HG03442 (cell line): ENCODE results near the gene FARS2.

Experiments used
- ATAC-seq: cut with Tn5 transposase; IDR thresholded peaks from one replicate; pipeline ENCODE4 v1.9.1; 2021; ENCODE audit warnings: mild to moderate bottlenecking, moderate library complexity; ENCODE audit not compliant: unreplicated experiment

Gene FARS2

DNA sequence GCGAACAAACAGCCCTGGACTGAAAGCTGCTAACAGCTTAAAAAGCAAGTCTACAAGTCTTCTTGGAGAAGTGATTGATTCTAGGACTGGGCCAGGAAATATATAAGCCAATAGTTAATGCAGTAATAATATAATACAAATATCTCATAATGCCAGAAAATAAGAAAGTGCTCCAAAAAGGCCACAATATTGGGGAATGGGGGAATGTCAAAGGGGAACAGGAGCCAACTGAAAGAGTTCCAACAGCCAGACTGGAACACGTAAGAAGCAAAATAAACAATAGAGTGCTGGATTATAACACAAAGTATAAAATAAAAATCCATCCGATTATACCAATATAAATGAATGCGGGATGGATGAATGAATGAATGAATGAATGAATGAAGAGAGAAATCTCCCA lies 449.6 kb downstream of the FARS2 start:
- no peak for ATAC-seq

DNA sequence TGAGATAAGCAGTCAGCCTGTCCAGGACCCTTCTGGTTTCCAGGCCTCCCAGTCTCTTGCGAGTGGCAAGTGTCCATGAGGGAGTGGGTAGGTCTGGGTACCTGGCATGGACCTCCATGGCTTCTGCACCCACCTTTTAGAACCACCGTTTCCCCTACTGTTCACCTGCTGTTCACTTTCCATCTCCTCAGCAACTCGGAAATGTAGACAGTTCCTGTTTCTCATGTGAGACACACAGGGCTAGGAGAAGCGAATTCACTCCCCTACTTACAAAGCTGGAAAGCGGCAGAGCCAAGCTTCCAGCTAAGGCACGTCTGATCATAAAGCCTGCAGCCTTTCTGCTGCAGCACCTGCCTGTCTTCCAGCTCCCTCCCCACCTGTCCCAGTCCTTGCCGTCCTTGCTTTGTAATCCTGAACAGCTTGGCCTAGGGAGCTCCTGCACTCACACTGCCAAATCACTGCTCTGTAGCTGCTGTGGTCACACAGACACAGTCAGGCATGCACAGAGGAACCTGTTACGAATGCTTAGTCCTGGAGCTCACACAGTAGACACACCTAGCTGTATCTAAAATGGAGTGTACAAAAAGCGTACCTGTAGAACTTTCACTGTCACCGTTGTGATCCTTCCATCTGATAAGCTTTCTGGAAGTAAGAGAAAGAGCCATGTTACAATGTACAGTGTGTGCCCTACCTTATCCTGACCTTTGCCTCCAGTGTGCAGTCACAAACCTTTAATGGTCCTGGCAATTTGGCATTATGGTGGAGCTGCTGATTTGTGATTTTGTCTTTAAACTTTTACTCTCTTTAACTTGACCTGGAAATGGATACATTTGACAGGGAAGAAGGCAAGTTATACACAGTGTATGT lies 451.3 kb downstream of the FARS2 start:
- no peak for ATAC-seq

DNA sequence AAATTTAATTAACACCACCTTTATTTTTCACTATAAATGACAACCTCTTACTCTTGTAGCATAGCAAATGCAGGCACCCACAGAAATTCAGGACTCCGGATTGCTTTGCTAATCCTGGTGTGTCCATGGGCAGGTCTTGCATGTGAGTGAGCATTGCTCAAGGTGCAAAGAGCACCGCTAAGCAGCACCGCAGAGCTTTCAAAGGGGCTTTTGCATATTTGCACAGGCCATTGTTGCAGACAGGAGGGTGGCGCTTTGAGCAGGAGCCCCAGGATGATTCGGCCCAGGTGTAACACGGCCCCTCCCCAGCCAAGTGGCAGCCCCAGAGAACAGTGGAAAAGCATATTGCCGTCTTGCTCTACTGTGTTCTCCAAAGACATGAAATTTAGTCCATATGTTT lies 452.2 kb downstream of the FARS2 start:
- no peak for ATAC-seq

- ATAC-seq, result no peak
These were observed 457.1 kb downstream of the FARS2 start for GRCh38 chr6:5718231-5718947.

DNA sequence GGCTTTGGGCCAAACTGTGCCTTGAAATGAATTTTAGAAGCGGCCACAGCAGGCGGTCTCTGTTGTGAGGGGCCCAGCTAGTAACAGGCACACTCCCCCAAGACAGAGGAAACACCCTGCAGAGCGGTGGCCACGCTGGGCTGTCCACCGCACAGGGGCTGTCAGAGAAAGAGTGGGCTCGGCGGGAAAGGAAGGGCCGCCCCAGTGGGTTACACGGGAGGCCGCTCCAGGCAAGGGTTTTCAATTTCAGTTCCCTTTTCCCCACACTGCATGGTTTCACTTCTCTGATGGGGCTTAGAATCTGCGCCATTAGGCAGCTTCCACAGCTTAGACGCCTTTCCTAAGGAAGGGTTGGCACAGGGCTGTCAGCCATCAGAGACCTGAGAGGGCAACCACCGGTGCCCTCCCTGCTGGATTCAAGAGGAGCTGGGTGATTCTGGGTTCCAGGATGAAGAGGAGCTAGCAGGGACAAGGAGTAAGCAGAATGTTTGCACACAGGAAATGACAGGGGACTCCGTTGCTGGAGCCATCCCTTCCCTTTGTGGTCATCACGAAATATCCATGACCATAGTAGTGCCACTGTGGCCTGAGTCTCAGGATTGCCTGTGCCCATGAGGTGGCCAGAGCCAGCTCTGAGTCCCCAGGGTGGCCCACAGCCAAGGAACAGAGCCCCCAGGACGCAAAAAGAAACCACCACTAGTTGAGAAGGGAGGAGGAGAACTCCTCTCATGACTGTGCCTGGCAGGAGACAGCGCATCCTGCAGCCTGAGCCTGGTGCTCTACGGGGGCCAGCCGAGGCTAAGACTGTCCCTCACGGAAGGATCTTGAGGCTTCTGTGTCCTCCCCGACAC lies 462.8 kb downstream of the FARS2 start:
- peak; percentile 94 for ATAC-seq

- ATAC-seq, result no peak
These were observed 463.6 kb downstream of the FARS2 start for GRCh38 chr6:5724911-5725310.

DNA sequence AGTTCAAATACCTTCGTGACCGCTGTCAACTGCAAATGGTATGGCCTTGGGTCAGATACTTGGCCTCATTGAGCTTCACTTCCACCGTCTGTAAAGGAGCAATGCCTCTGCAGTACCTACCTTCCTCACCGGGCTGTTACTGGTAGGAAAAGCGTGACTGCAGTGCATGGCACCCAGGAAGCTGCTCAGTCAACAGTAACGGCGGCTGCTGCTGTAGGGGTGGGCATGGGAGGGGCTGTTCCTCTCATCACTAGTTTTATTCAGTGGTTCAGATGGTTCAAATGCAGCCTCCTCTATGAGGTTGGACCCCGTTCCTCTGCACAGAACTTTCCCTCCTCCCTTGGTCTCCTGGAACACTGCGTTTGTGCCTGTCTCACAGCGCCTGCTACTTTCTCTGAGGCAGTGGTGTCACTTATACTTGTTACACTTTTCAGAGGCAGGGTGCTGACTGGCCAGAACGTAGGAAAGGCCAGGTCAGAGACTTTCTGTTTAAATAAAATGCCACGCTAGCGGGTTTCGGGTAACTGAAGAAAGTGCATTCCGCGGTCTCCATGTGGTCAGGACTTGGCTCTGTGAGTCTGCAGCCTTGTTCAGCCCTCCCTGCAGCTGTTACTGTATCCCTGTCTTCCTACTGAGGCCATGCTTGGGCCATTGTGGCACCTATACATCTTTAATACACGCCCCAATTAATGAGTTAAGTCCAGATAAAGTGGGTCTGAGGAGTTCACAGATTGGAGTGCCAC lies 465.8 kb downstream of the FARS2 start:
- ATAC-seq, result no peak

- no peak for ATAC-seq
These were observed 467.2 kb downstream of the FARS2 start for GRCh38 chr6:5728351-5729079.

DNA sequence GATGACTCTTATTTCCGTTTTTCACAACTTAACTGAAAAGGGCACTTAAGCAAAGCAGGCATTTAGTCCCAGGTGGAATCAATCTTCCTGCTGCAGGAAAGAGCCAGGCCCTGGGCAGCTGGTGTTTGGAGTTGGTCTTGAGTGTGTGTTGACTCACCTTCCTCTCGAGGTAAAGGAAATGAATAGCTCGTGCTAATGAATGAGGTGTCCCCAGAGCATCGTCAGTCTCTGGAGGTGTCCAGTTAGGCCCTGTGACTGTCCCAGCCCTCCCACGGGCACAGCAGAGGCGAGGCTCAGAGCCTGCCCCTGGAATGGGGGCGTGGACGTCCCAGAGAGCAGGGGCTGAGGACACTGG lies 467.7 kb downstream of the FARS2 start:
- no peak for ATAC-seq

DNA sequence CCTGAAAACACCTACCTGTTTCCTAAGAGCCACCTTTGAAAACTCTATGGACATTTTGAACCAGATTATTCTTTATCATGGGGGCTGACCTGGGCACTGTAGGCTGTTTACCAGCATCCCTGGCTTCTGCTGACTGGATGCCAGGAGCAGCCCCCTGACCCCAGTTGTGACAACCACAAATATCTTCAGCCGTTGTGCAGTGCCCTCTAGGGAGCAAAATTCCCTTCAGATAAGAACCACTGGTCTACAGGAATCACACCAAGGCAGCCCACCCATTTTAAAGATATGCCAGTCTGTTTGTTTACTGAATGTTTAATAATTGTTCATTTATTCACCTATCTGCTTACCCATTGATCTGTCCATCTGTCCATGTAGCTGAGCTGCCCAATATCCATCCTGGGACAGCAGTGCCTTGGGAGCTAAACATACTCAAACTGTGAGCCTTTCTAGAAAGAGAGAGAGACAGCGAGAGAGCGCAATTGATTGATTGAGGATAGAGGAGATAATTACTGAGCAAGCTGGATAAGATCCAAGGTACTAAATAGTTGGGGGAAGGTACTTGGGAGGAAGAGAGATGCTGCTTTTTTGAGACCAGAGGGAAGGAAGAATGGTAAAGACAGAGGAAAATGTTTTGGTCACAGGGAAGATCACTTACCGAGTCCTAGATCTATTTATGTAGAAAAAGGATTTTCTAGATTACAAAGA lies 468.7 kb downstream of the FARS2 start:
- no peak for ATAC-seq

GRCh38 chr6:5730585-5731263 lies 469.4 kb downstream of the FARS2 start:
- no peak for ATAC-seq

GRCh38 chr6:5731435-5731834 lies 470.1 kb downstream of the FARS2 start:
- ATAC-seq, result no peak

DNA sequence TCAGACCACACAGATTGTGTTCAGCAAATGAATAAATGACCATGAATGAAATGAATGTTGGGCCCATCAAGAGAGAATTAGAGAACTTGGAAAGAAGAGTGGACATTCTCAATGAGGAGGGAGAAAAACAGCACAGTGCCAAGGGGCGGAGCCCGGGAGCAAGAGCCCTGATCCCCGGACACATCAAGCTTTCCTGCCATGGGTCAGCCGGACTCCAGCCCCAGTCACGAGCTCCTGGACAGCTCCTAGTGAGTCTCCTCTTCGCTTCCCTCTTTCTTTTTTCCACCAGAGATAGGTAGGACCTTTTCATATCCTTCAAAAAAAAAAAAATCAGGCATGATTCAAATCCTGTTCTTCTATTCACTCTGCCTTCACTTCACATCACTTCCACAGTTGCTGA lies 471.2 kb downstream of the FARS2 start:
- no peak for ATAC-seq

DNA sequence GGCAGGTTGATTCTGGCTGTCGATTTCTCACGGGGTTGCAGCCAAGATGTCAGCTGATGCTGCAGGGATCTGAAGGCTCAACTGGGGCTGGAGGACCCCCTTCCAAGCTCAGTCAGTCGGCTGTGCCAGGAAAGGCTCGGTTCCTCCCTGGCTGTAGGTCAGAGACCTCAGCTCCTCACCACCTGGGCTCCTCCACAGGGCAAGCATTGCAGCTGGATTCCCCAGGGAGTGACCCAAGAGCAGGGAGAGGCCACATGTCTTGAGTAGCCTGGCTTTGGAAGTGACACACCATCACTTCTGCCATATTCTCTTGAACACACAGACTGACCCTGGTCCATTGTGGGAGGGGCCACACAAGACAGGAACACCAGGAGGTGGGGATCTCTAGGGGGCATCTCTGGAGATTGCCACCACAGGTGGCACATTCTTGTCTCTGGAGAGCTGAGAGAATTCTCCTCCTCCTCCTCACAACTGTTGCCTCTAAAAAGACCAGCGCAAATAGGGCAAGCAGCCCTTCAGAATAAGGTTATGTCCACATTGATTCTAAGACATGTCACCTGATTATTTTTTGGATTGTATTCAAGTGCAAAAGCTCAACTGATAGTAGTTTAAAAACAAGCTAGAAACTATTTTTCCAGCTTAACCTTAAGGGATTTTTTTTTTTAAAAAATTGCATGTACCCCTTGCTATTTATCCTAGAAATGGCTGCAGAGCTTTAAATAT lies 474.9 kb downstream of the FARS2 start:
- no peak for ATAC-seq

DNA sequence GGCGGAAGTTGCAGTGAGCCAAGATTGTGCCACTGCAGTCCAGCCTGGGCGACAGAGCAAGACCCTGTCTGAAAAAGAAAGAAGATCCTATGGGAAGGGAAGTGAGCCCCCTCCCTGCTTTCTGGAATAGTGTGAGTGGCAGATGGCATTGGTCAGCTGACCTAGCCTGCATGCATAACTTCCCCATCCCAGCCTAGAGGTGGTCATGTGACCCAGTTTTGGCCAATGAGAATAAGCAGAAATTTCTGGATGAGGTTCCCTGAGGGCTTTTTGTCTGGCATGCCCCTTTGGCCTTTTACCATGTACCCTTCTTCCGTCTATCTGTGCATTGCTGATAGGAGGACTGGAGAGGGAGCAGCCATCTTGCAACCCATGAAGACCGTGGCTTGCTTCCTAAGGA lies 476.1 kb downstream of the FARS2 start:
- ATAC-seq, result no peak

DNA sequence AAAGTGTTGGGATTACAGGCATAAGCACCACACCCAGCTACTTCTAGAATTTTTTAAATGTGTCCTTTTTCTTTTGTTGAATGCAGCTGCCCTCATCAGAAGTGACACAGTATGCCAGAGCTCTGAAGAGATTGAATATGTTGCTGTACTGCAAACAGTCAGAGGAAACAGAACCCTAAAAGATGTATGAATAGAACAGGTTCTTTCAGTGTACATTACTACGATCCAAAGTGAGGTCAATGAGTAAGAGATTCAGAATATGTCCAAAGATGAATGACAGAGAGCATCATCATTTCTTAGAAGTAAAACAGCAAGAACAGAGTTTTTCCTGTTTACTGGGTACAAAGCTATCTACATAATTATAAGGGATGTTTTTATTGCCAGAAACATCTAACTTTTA lies 476.9 kb downstream of the FARS2 start:
- ATAC-seq, result no peak

- no peak for ATAC-seq
These were observed 483.2 kb downstream of the FARS2 start for GRCh38 chr6:5744497-5744896.

- ATAC-seq, result no peak
These were observed 483.8 kb downstream of the FARS2 start for GRCh38 chr6:5745081-5745480.
